Measurements from ENCODE around the gene NRXN3. TPM values are rescaled to one million over a fixed set of nuclear protein-coding genes. Genes with fewer than 3 reads are reported as not detected.

The NRXN3 gene
- total RNA-seq, 1 donor from 2014 or later: 5.9 TPM

DNA sequence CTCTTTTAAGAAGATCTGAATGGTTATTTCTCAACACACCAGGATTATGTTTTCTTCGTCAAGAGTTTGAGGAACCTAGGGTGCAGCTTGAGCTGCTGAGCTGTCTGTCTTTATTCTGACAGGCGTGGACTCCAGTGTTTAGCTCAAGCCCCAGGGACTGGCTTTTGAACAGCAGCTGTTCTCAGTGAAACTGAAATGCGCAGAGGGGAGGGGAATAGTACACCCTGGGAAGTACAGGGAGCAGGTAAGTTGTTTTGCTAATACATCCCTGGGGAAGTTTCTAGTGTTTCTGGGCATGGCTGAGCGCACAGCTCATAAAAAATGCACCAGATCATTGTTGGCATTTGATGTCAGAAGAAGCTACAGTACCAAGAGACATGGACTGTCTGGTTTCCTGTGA lies 1381.3 kb downstream of the NRXN3 start:
- H3F3A ChIP-seq (ENCODE audit: low read depth): peaks cover 6% of the 10 kb centered on the region
- no peak overlapping the region for H3K4me3 Mint-ChIP-seq
- H3K9me3 Mint-ChIP-seq: no peaks in the 10 kb centered on the region
- peaks cover 25% of the 10 kb centered on the region for H3K4me1 Mint-ChIP-seq
- H3K4me2 ChIP-seq: peak overlapping the region; percentile 37
- no peaks in the 10 kb centered on the region for H4K20me1 ChIP-seq (ENCODE audit: low read depth)
- no peak for DNase-seq (ENCODE audit: low spot score)
- H3K4me1 ChIP-seq: peaks cover 39% of the 10 kb centered on the region
- no peak overlapping the region for H3K27ac Mint-ChIP-seq
- H3K27ac ChIP-seq: no peak overlapping the region
- H2AFZ ChIP-seq (replicated peaks): no peak overlapping the region
- no peaks in the 10 kb centered on the region for H3K36me3 ChIP-seq
- H3K27me3 Mint-ChIP-seq (ENCODE audit: insufficient read depth, low read depth): no peaks in the 10 kb centered on the region
- H3K9me3 ChIP-seq (ENCODE audit: low read depth): no peaks in the 10 kb centered on the region
- H3K9ac ChIP-seq: no peak overlapping the region
- no peak overlapping the region for H3K4me3 ChIP-seq
- H3K79me2 ChIP-seq (ENCODE audit: low read depth): no peaks in the 10 kb centered on the region
- TF ChIP-seq, protein P1, sequence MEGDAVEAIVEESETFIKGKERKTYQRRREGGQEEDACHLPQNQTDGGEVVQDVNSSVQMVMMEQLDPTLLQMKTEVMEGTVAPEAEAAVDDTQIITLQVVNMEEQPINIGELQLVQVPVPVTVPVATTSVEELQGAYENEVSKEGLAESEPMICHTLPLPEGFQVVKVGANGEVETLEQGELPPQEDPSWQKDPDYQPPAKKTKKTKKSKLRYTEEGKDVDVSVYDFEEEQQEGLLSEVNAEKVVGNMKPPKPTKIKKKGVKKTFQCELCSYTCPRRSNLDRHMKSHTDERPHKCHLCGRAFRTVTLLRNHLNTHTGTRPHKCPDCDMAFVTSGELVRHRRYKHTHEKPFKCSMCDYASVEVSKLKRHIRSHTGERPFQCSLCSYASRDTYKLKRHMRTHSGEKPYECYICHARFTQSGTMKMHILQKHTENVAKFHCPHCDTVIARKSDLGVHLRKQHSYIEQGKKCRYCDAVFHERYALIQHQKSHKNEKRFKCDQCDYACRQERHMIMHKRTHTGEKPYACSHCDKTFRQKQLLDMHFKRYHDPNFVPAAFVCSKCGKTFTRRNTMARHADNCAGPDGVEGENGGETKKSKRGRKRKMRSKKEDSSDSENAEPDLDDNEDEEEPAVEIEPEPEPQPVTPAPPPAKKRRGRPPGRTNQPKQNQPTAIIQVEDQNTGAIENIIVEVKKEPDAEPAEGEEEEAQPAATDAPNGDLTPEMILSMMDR (IDR thresholded peaks at IDR 0.05): no peak
- no peaks in the 10 kb centered on the region for H3K27me3 ChIP-seq
- no peaks in the 10 kb centered on the region for H3K36me3 Mint-ChIP-seq

DNA sequence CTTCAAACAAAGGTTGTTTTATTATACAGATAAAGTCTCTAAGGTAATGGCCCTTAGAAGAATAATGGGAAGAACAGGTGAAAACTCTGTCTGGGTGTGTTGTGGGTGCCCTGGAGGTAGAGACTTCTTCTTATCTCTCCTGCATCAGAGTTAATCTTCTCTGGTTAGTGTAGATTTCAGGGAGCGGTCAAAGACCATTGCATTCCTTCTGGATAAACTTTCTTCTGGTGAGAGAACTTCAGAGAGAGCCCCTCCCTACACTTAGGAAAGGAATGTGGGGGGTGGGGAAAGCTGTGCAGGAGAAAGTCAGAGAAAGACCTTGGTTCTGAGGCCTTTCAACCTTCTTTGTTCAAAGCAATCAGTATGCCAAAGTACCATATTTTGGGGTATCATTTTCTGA lies 1382.6 kb downstream of the NRXN3 start:
- no peak for TF ChIP-seq EZH2 (IDR thresholded peaks at IDR 0.05)
- TF ChIP-seq, protein P1 (IDR thresholded peaks at IDR 0.05): no peak
- TF ChIP-seq EZH2phosphoT487 (IDR thresholded peaks at IDR 0.05): no peak
- Mint-ChIP-seq H3K9me3 (no peaks in the 10 kb centered on the region), H3K4me1 (peaks cover 25% of the 10 kb centered on the region), H3K27ac (no peak overlapping the region), H3K27me3 (ENCODE audit: insufficient read depth, low read depth) (no peaks in the 10 kb centered on the region), H3K4me3 (no peak overlapping the region), H3K36me3 (no peaks in the 10 kb centered on the region)
- peaks cover 6% of the 10 kb centered on the region for H3F3A ChIP-seq (ENCODE audit: low read depth)
- H3K27me3 ChIP-seq: no peaks in the 10 kb centered on the region
- H3K4me3 ChIP-seq: no peak overlapping the region
- DNase-seq (ENCODE audit: low spot score): peak; percentile 55
- H4K20me1 ChIP-seq (ENCODE audit: low read depth): no peaks in the 10 kb centered on the region
- H3K79me2 ChIP-seq (ENCODE audit: low read depth): no peaks in the 10 kb centered on the region
- H3K9me3 ChIP-seq (ENCODE audit: low read depth): no peaks in the 10 kb centered on the region
- no peaks in the 10 kb centered on the region for H3K36me3 ChIP-seq
- H3K4me2 ChIP-seq: peak overlapping the region; percentile 25
- no peak overlapping the region for H2AFZ ChIP-seq (replicated peaks)
- H3K9ac ChIP-seq: no peak overlapping the region
- peaks cover 35% of the 10 kb centered on the region for H3K4me1 ChIP-seq
- H3K27ac ChIP-seq: no peak overlapping the region

DNA sequence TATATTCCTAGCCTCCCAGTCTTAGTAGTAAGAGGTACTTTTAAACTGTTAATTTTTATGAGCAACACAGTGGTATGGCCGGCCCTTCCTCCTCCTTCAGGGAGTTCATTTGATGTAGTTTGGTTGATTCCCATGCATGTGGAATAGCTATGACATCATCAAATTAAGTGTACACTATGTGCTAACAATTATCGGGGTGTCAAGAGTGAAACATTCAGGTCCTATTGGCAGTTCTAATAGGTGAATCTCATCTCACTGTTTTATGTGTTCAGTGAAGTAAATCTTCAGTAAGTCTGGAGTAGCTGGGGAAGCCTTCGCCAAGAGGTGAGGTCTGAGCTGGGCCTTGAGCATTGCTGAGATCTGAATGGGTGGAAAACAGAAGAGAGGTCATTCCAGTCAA lies 1384.6 kb downstream of the NRXN3 start:
- no peak for DNase-seq (ENCODE audit: low spot score)
- Histone ChIP-seq H4K20me1 (ENCODE audit: low read depth) (no peaks in the 10 kb centered on the region), H2AFZ (replicated peaks) (no peak overlapping the region), H3K9me3 (ENCODE audit: low read depth) (no peaks in the 10 kb centered on the region), H3K36me3 (no peaks in the 10 kb centered on the region), H3K9ac (no peak overlapping the region), H3K27me3 (no peaks in the 10 kb centered on the region), H3K4me2 (no peak overlapping the region), H3K27ac (no peak overlapping the region), H3F3A (ENCODE audit: low read depth) (peaks cover 5% of the 10 kb centered on the region), H3K79me2 (ENCODE audit: low read depth) (no peaks in the 10 kb centered on the region), H3K4me1 (peaks cover 39% of the 10 kb centered on the region), H3K4me3 (no peak overlapping the region)
- TF ChIP-seq, protein P1 (IDR thresholded peaks at IDR 0.05): no peak
- no peak for TF ChIP-seq EZH2phosphoT487 (IDR thresholded peaks at IDR 0.05)
- TF ChIP-seq EZH2 (IDR thresholded peaks at IDR 0.05): no peak
- Mint-ChIP-seq H3K27ac (no peak overlapping the region), H3K4me1 (peaks cover 20% of the 10 kb centered on the region), H3K27me3 (ENCODE audit: insufficient read depth, low read depth) (no peaks in the 10 kb centered on the region), H3K4me3 (no peak overlapping the region), H3K36me3 (no peaks in the 10 kb centered on the region), H3K9me3 (no peaks in the 10 kb centered on the region)
